Esophagus mucosa (tissue), 1 donor: ENCODE data around the gene ZNF791. TPM values are rescaled to one million over a fixed set of nuclear protein-coding genes. Genes with fewer than 3 reads are reported as not detected.
"Not testable (repeated sequence)": the region's sequence is repeated elsewhere in the genome, so short reads cannot be mapped to it uniquely, and the experiment has no call there.

ENCODE experiments used
- ATAC-seq: fragments of 200-7000 bp; cut with Tn5 transposase; one replicate; pipeline ENCODE4 v1.9.1; 2020
- total RNA-seq: library from RNA; stranded (reverse); gene quantifications from one replicate; pipeline ENCODE4 v1.2.4, GENCODE V29; 2023
- donor health status: DM: yes; HTN: yes; CAD: no.

ZNF791 gene
- total RNA-seq, 1 donor from 2014 or later = 14.7 TPM

DNA sequence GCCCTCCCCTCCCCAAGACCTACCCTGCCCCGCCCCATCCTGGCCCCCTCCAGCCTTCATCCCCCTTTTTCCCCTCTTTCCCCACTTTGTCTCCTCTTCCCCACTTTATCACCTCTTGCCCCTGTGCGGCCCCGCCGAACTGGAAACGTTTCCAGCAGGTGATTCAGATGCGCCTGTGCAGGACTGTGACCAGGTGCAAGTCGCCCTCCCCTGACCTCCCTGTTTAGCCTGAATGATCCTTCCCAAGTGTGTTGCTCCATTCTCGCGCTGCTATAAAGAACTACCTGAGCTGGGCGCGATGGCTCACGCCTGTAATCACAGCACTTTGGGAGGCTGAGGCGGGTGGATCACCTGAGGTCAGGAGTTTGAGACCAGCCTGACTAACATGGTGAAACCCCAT, 25.9 kb downstream of the ZNF791 start:
- no peak for ATAC-seq

DNA sequence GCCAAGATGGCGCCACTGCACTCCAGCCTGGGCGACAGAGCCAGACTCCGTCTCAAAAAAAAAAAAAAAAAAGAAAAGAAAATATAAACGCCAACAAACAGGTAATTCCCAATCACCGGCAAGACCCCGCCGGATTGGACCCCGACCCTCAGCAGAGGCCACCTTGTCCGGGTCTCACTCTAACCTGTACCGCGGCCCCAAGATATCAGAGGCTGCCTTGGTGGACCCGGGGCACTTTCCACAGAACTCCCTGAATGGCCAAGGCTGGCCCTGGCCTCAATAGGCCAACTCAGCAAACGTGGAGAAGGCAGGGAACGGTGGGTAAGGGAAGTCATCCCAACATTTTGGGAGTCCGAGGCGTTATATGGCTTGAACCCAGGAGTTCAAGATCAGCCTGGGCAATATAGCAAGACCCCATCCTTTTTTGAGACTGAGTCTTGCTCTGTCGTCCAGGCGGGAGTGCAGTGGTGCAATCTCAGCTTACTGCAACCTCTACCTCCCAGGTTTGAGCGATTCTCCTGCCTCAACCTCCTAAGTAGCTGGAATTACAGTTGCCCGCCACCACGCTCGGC, 28.0 kb downstream of the ZNF791 start:
- no peak for ATAC-seq

DNA sequence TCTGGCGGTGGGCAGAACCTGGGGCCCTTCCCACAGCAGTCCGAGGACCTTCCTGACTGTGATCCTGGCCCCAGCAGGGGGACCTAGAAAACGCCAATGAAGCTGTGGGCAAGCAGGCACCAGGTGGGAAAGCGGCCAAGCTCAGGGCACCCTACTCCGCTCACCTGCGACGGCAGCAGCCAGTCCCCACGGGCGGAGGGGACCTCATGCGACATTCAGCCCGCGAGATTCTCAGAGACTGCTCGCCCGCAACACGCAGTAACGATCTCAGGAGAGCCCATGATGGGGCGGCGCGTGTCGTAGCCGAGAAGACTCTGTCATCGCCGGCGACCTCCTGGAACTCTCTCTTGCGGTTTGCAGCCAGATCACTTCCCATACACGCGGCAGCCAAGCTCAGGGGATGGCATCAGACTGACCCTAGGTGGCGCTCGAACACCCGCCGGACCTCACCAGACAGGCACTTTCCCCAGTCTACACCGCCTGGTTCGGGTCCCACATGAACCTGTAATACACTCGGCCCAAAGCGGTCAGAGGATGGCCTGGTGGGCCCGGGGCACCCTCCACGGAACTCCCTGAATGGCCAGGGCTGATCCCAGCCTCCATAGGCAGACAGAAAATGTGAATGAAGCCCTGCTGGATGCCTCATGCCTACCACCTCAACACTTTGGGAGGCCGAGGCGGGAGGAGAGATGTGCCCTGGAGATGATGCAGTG, 29.3 kb downstream of the ZNF791 start:
- ATAC-seq = peak; percentile 84

DNA sequence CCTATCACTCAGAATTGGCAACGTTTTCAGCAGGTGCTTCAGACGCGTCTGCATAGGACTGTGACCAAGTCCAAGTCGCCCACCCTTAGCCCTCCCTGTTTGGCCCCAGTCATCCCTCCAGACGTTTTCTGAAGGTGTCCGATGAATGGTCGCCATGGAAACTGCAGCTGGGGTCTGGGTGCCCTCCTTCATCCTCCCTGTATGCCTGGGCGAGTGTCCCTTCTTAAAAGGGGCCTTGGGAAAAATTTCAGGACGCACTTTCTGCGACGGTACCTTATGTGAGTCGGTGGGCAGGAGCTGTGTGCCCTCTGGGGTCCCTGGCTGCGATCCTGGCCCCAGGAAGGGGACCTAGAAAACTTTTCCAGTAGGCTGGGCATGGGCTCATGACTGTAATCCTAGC, 30.7 kb downstream of the ZNF791 start:
- no peak for ATAC-seq

DNA sequence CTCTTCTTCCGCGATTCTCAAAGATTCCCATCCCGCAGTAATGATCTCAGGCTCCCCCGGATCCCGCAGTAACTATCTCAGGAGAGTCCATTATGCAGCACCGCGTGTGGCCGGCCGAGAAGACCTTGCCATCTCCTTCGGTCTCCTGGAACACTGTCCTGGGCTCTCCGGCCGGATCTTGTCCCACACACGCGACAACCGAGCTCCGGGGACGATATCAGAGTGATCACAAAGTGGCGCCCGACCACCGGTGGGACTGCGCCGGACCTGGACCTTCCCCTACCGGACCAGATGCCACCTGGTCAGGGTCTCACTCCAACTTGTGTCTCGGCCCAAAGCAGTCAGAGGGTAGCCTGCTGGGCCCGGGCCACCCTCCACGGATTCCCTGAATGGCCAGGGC, 31.8 kb downstream of the ZNF791 start:
- no peak for ATAC-seq

DNA sequence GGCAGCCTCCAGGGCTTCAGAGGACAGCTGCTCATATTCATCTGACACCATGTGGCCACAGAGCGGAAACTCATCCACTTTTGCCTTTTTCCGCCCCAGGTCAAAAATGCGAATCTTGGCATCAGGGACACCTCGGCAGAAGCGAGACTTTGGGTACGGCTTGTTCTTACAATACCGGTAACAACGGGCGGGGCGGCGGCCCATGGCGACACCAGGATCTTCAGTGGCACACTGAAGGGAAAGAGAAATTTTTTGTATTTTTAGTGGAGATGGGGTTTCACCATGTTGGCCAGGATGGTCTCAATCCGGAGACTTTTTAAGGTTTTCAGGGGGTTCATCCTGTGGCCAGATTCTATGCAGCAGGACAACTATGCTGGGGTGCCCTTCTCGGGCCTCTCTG, 33.0 kb downstream of the ZNF791 start:
- not testable (repeated sequence) for ATAC-seq

DNA sequence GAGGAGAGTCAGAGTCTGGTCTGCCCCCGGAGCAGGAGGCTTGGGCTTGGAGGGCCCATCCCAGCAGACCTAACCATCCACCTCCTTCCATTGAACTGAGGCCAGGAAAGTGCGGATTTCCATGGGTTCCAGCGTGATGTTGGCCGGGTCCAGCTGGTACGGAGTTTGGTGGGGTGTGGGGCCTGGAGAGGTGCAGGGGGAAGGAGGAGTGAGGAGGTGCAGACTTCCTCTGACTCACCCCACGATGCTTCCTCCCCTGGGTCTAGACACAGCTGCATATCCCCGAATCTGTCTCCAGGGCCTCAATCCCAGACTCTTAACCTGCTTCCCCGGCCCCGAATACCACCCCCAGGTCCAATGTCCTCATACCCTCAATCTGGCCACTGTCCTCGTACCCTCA, 35.8 kb downstream of the ZNF791 start:
- peak; percentile 12 for ATAC-seq

DNA sequence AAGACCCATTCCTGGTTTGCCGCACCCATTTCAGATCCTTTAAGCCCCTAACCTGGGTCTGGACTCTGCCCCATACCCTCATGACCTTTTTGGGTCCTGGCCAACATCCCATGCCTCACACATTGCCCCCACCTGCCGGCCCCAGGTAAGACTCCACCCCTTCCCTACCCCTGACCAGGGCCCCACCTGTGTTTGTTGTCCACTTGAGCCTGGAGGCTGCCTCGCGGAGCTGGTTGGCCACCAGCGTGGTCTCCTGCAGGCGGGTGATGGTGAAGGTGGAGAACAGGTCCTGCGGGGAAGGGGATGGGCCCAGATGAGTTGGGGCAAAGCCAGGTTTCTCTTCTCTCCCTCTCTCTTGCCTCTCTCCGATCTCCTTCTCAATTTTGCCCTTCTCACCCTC, 36.3 kb downstream of the ZNF791 start:
- ATAC-seq = no peak

DNA sequence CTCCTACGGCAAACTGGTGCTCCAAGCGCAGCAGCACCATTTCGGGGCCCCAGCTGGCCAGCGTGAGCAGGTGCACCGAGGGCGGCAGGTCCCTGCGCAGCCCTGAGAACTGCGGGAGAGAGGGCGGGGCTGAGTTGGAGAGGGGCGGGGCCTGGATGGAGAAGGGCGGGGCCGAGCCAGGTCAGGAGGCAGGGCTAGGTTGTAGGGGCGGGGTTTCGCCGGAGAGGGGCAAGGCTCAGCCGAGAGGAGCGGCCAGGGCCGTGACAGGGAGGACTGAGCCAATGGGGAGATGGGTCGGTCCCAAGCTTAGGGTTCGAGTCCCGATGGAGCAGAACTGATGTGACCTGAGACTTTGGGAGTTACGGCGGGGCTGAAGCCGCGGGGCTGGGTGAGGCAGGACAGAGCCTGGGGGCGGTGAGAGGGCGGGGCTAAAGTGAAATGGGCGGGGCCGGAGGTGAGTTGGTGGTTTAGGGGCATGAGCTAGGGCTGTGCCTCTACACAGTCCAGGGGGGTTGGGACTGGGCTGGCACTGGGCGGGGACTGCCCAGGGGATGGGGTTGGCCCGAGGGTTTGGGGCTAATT, 36.9 kb downstream of the ZNF791 start:
- peak; percentile 79 for ATAC-seq

DNA sequence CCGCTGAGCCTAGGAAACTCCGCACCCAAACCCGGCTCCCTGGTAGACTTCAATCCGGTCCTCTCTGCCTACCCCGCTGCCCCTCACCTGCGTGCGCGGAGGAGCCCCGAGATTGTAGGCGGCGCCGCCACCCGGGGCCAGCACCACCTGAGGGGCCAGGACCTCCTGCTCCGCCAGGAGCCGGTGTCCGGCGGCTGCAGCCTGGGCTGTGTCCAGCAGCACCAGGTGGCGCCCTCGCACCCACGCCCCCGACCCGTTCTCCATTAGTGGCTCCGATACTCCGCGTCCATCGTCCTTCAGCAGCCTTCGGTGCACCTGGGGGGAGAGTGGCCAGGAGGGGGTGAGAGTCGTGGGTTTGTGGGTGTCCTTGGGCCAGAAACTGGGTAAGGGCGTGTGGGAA, 37.4 kb downstream of the ZNF791 start:
- ATAC-seq = no peak

DNA sequence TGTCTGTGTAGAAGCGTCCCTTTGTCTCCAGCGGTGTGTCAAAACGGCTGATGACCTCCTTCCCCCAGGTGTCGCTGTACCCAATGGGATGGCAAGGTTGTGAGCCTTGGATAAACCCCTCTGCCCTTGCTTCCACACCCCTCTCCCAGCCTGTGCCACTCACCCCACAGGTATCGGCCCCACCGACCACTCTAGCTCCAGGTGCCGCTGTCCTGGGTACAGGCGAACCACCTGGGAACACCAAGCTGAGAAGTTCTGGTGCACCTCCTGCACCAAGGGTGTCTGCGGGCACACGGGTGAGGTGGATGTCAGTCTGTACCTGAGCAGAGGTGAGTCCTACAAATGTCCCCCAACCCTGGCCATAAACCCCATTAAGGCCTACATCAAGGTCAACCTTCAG, 39.2 kb downstream of the ZNF791 start:
- no peak for ATAC-seq

DNA sequence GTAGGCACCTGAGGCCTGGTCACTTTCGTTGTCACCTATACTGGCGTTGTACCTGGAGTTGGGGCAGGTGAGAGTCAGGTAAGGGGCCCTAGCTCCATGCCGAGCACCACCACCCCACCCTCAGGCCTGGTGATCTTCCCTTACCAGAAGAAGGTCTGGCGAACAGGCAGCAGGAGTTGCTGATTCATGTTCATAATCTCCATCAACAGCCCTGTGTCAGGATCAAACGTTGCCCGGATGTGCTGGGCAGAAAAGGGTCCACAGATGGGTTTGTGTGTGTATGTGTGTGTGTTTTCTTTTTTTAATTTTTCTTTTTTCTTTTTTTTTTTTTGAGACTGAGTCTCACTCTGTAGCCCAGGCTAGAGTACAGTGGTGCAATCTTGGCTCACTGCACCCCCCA, 41.5 kb downstream of the ZNF791 start:
- ATAC-seq = no peak

DNA sequence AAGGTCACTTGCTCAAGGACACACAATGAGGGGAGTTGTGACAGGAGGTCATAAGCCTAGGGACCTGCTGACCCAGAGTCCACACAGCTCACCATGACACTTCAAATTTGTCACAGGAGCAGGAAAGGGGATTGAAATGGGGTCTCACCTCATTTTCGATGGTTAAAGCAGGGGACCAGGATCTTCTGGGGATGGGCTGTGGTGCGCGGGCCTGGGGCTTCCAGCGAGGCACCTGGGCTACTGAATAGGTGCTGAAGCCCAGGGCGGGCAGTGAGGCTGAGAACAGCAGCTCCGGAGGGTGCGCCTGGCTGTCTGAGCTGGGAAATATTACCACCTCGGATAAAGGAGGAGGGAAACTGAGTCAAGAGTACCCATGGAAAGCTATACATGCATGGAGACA, 44.8 kb downstream of the ZNF791 start:
- ATAC-seq = no peak

DNA sequence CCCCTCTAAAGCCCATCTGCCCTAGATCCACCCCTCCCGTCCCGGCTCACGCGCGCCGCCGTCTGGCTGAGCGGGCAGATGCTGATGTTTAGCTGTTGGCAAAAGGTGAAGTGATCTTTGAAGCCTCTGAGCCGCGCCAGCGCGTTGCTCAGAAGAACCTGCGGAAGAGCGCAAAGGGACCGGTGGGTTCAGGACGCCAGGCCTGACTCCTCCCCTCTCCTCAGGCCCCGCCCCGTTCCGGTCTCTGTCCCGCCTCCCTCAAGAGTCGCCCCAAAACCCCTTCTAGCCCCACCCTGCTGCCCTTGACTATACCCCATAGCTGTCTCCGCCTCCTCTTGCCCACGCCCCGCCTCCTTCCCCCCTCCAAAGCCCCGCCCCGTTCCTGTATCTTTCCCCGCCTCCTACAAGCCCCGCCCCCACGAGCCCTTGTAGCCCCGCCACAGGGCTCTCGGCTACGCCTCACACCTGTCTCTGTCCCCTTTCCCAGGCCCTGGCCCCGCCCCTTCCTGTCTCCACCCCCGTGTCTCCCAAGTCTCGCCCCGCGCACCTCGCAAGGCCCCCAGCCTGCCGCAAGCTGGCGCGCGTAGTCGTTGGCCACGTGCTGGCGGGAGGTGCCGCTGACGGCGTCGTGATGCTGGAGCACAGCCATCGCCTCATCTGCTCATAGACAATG, 46.3 kb downstream of the ZNF791 start:
- peak; percentile 30 for ATAC-seq

DNA sequence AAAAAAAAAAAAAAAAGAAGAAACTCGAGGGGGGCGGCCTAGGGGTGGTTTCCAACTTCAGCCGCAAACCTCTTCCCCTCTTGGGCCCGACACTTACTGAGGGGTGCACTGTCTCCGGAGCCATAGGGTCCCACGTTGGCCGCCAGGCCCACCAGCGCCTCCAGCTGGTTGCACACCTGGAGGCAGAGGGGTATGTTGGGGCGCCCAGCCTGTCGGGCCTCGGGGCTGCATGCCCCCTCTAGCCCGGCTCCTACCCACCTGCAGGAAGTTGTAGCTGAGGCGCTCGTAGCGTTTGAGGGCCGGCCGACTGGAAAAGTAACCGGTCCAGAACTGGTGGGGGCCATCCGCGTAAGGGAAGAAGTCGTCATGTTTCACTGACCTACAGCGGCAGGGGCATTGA, 47.2 kb downstream of the ZNF791 start:
- no peak for ATAC-seq

DNA sequence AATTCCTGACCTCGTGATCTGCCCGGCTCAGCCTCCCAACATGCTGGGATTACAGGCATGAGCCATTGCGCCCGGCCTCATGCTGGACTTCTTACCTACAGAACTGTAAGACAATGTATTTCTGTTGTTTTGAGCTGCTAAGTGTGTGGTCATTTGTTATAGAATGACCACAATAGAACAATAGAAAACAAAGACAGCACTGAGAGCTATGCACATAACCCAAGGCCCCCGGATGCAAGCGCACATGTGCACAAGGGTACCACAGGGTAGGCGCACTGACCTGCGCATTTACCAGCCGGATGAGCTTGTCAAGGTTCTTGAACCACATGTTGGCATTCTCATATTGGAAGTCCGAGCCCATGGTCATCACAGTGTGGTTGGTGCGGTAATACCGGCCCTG, 50.3 kb downstream of the ZNF791 start:
- ATAC-seq = no peak

DNA sequence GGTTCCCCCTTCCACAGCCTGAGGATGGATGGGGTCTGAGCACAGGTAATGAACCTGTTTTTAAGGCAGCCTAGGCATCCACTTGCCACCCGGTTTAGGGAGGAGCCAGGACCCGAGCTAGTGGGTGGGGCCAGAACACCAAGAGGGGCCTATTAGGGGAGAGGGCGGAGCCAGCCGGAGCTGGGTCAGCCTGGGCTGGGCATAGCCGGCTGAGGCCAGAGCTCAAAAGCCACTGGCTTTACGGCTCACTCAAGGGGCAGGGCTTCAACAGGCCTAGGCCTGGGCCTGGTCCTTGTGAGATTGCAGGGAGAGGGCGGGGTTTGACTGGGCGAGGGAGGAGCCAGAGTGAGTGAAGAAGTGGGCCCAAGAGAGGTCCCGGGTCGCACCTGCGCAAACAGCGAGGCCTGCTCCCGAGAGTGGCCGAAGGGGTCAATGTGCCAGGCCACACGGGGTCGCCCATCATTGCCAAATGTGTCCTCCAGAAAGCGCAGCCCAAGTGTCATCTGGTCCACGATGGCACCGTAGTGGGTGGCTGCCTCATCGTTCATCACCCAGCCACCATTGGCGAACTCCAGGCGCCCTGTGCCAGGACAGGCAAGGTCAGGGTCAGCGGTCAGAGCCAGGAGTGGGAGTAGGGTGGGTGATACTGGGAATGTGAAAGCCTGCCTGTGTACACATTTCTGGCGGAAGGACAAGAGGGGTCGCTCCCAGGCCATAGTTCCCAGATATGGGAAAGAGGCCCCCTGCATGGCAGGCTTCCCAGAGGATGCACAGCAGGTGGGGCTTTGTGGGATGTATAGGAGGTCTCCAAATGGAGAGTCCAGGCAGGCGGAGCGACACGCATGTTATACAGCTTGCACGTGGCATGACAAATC, 53.9 kb downstream of the ZNF791 start:
- no peak for ATAC-seq

DNA sequence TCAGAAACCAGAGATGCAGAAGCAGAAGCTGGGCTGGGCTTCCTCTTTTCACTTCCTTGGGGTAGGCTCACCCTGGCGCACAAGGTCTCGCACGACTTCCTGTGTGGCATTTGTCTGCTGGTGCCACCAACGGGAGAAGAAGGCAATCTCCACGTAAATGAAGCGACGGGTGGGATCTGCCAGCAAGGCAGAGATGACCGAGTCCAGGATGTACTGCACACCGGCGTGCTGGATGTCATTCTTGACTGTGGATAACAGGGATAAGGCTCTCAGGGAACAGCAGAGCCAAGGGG, 54.5 kb downstream of the ZNF791 start:
- no peak for ATAC-seq

DNA sequence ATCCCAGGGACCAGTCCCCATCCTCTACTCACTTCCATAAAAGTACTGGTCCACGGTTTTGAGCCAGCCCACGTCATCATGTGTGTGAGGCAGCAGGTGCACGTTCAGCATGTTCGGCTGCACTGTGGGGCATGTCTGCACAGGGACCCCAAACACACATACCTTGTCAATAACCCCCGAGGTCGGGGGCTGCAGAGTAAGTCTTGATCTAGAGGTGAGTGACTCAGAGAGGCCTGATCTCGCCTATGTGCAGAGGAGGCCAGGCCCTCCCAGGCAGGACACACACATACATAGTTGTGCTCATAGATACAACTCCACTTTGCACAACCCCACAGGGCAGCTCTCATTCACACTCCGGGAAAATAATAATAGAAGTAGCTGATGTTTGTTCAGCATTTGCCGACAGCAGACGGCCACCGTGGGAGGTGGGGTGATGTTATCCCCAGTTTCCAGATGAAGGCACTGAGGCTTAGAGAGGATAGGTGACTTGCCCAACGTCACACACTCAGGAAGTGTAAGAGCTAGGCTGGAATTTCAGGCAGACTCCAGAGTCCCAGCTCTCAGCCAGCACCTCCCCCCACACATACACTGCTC, 55.0 kb downstream of the ZNF791 start:
- ATAC-seq = peak; percentile 4

DNA sequence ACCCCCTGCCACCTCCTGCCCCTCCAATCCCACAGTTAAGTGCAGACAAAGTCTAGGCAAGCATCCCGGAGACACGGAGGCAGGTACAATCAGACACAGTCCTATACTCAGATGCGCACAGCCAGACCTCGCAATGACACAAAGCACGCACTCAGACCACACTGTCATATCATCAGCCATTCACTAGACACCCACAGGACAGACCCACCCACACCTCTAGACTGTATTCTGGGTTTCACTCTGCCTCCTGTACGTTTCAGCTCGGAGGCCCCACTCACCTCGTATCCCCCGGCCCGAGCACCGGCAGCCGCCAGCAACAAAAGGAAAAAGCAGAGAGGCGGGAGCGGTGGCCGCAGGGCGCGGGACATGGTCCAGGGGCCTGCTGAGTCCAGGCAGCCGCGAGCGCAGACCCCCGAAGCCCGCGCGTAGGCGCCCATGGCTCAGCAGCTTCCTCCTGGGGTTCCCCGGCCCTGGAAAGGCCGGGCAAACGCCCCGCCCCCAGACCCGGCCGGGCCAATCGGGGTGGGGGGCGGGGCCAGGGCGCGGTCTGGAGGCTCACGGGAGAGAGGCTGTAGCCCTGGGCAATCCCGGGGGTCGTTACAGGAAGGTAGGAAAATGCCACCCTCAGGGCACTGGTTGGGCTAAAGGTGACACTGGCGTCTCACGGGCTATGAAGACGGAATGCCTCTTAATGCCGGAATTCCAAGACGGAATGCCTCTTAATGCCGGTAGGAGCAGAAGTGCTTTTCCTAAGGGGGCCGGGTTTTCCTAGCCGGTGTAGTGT, 55.7 kb downstream of the ZNF791 start, which contains the start of the genes MAN2B1 and WDR83:
TSS of gene MAN2B1 (minus strand) at position 478 of the 784 bp plus-strand sequence. CDS start at position 437, 41 bp downstream.
TSS of gene WDR83 (plus strand) at position 543 of the 784 bp plus-strand sequence. CDS start 2,984 bp downstream, outside the sequence.
- ATAC-seq = peak; percentile 70

DNA sequence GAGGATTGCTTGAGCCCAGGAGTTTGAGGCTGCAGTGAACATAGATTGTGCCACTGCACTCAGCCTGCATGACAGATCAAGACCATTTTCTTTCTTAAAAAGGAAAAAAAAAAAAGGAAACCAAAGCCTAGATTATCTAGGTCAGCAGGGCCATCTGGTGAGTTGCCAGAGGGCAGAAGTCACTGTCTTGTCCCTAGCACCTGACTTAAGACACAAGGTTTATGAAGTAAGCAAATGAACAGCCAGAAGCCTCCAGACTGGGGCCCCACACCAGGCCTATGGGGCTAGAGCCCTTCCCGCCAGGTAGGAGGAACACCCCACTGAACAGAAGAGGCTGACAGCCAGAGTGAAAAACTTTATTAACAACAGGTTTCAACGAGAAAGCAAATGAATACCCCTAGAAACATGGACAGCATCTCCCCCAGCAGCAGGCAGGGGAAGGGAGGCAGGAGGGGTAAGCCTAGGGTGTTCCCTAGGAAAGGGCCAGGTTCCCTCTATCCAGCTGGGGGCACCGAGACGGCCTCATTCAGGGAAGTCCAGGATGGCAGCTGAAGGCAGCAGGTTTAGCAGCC, 57.1 kb downstream of the ZNF791 start:
- ATAC-seq = no peak
